NCI-H460 (cell line): ENCODE results near the gene GDPGP1. TPM values are rescaled to one million over a fixed set of nuclear protein-coding genes. Genes with fewer than 3 reads are reported as not detected.

ENCODE experiments used
- DNase-seq: peaks from one replicate; pipeline ENCODE4 v3.0.0-alpha.2; 2016; ENCODE audit warnings: low read depth; ENCODE audit errors: extremely low read depth
- total RNA-seq: library from RNA; depleted of rRNA; stranded (reverse); fragments of >200 nt; shearing (Covaris generic); gene quantifications from 2 replicates; pipeline ENCODE4 v1.2.3, GENCODE V29; 2014

GDPGP1 gene
- total RNA-seq, 1 experiment from 2014 or later, result 3.4 TPM

- DNase-seq, result no peak
Observed at GRCh38 chr15:90203922-90204321, 30.1 kb upstream of the GDPGP1 start.

GRCh38 chr15:90205050-90205848, 28.8 kb upstream of the GDPGP1 start:
- no peak for DNase-seq

- no peak for DNase-seq
Observed at GRCh38 chr15:90205886-90206285, 28.1 kb upstream of the GDPGP1 start.

- DNase-seq, result no peak
Observed at GRCh38 chr15:90207252-90207651, 26.8 kb upstream of the GDPGP1 start.

GRCh38 chr15:90208356-90208755, 25.7 kb upstream of the GDPGP1 start:
- no peak for DNase-seq

GRCh38 chr15:90209591-90209990, 24.4 kb upstream of the GDPGP1 start:
- DNase-seq, result no peak

- DNase-seq, result no peak
Observed at GRCh38 chr15:90210593-90210992, 23.4 kb upstream of the GDPGP1 start.

- no peak for DNase-seq
Observed at GRCh38 chr15:90211009-90211408, 23.0 kb upstream of the GDPGP1 start.

- DNase-seq, result no peak
Observed at GRCh38 chr15:90211440-90212143, 22.4 kb upstream of the GDPGP1 start.

- DNase-seq, result no peak
Observed at GRCh38 chr15:90212221-90213098, 21.5 kb upstream of the GDPGP1 start.

GRCh38 chr15:90213122-90213817, 20.7 kb upstream of the GDPGP1 start:
- no peak for DNase-seq

GRCh38 chr15:90213818-90214204, 20.2 kb upstream of the GDPGP1 start:
- DNase-seq, result no peak

GRCh38 chr15:90214553-90215196, 19.3 kb upstream of the GDPGP1 start:
- no peak for DNase-seq

GRCh38 chr15:90217671-90218394, 16.2 kb upstream of the GDPGP1 start:
- no peak for DNase-seq

GRCh38 chr15:90219421-90220141, 14.4 kb upstream of the GDPGP1 start:
- no peak for DNase-seq

GRCh38 chr15:90221246-90221900, 12.6 kb upstream of the GDPGP1 start:
- DNase-seq, result peak; percentile 72

- no peak for DNase-seq
Observed at GRCh38 chr15:90222547-90222946, 11.5 kb upstream of the GDPGP1 start.
